CD8-positive, alpha-beta memory T cell (primary cell): ENCODE measurements around the gene GPRC5D. TPM values are rescaled to one million over a fixed set of nuclear protein-coding genes. Genes with fewer than 3 reads are reported as not detected.

ENCODE experiments used
- CTCF ChIA-PET: fragments of 350-600 bp; sonication (Branson Sonifier 250); formaldehyde crosslinking; loops from one replicate; lab custom pipeline; 2021; ENCODE audit warnings: antibody characterized with exemption; lab: Charles Lee
- POLR2A ChIA-PET: fragments of 350-600 bp; sonication (Branson Sonifier 250); formaldehyde crosslinking; loops from one replicate; lab custom pipeline; 2021; ENCODE audit warnings: antibody characterized with exemption; lab: Charles Lee
- DNase-seq, 5 donors: peaks; one replicate each; pipeline versions ENCODE4 v3.0.0 to v3.0.0-alpha.2; 2020 to 2022; ENCODE audit warnings: mixed read lengths in 1 of 5
- H3K27ac ChIP-seq: one replicate; pipeline ENCODE4 v1.7.0; 2013; ENCODE audit warnings: low read depth, mild to moderate bottlenecking, low read length, moderate library complexity
- H3K27me3 ChIP-seq: 2 replicates; pipeline ENCODE4 v1.7.0; 2013; ENCODE audit warnings: low read length, mild to moderate bottlenecking; ENCODE audit not compliant: insufficient read depth, poor library complexity, severe bottlenecking
- H3K36me3 ChIP-seq: 2 replicates; pipeline ENCODE4 v1.7.0; 2013; ENCODE audit warnings: mild to moderate bottlenecking, low read length, moderate library complexity; ENCODE audit not compliant: insufficient read depth
- H3K4me1 ChIP-seq: 2 replicates; pipeline ENCODE4 v1.7.0; 2013; ENCODE audit warnings: mild to moderate bottlenecking, low read length, moderate library complexity; ENCODE audit not compliant: insufficient read depth
- H3K4me3 ChIP-seq: 2 replicates; pipeline ENCODE4 v1.7.0; 2013; ENCODE audit warnings: mild to moderate bottlenecking, low read length
- H3K9me3 ChIP-seq: 2 replicates; pipeline ENCODE4 v1.7.0; 2013; ENCODE audit warnings: mild to moderate bottlenecking, low read length
- H3K27ac Mint-ChIP-seq, 8 donors: one replicate each; pipeline ENCODE4 v1.8.0; 2020 to 2021; ENCODE audit warnings: mixed read lengths in 8 of 8, mild to moderate bottlenecking in 6 of 8, inconsistent platforms in 3 of 8, moderate library complexity in 3 of 8
- H3K27me3 Mint-ChIP-seq, 2 donors: one replicate each; pipeline ENCODE4 v1.8.0; 2020 to 2021; ENCODE audit warnings: mixed read lengths in 2 of 2, mild to moderate bottlenecking in 1 of 2, moderate library complexity in 1 of 2
- H3K36me3 Mint-ChIP-seq, 3 donors: one replicate each; pipeline ENCODE4 v1.8.0; 2020 to 2021; ENCODE audit warnings: mixed read lengths in 3 of 3, inconsistent platforms in 1 of 3, mild to moderate bottlenecking in 1 of 3
- H3K4me1 Mint-ChIP-seq, 3 donors: one replicate each; pipeline ENCODE4 v1.8.0; 2020 to 2021; ENCODE audit warnings: mixed read lengths in 3 of 3, inconsistent platforms in 1 of 3, mild to moderate bottlenecking in 1 of 3
- H3K4me3 Mint-ChIP-seq, 7 donors: one replicate each; pipeline ENCODE4 v1.8.0; 2020 to 2021; ENCODE audit warnings: mixed read lengths in 7 of 7, mild to moderate bottlenecking in 6 of 7, moderate library complexity in 4 of 7, inconsistent platforms in 2 of 7
- H3K9me3 Mint-ChIP-seq, 5 donors: one replicate each; pipeline ENCODE4 v1.8.0; 2020 to 2022; ENCODE audit warnings: mixed read lengths in 5 of 5, mild to moderate bottlenecking in 3 of 5, moderate library complexity in 2 of 5, inconsistent platforms in 1 of 5
- polyA plus RNA-seq: library from polyadenylated mRNA; unstranded; fragments of 300-500 nt; fragmentation: Illumina TruSeq; gene quantifications from one replicate; pipeline ENCODE4 v1.2.3, GENCODE V29; 2021
- total RNA-seq, 2 experiments: library from RNA; stranded (reverse); gene quantifications; one replicate each; pipeline ENCODE4 v1.2.3, GENCODE V29; 2021

GPRC5D gene
- total and polyA plus RNA-seq, 3 experiments from 2014 or later: 0.35 TPM; not detected in 2

GRCh38 chr12:12929696-12930095, 22.3 kb downstream of the GPRC5D start:
- DNase-seq: no peak
- Histone ChIP-seq H3K4me3 (no peak overlapping the region), H3K9me3 (no peaks in the 10 kb centered on the region), H3K36me3 (no peaks in the 10 kb centered on the region), H3K27ac (no peak overlapping the region), H3K4me1 (no peaks in the 10 kb centered on the region), H3K27me3 (no peaks in the 10 kb centered on the region)
- peaks cover 0 to 5% (median 0%) of the 10 kb centered on the region in 3 donors for H3K4me1 Mint-ChIP-seq
- ChIA-PET CTCF (no interaction called here), POLR2A (no interaction called here)
- no peak overlapping the region for H3K27ac Mint-ChIP-seq
- peaks cover 0 to 2% (median 0%) of the 10 kb centered on the region in 5 donors for H3K9me3 Mint-ChIP-seq
- H3K4me3 Mint-ChIP-seq: no peak overlapping the region
- H3K36me3 Mint-ChIP-seq: no peaks in the 10 kb centered on the region
- H3K27me3 Mint-ChIP-seq: peaks cover 2 to 15% of the 10 kb centered on the region in 2 donors

GRCh38 chr12:12927211-12928079, 24.5 kb downstream of the GPRC5D start:
- H3K27ac Mint-ChIP-seq: peak overlapping the region in 2 of 8 donors; percentile 27 to 66
- ChIA-PET CTCF (interaction anchor here (1.2 kb wide), 1 partner anchor 12 kb away, joined by 5 read pairs; no protein-coding TSS in a partner anchor), POLR2A (no interaction called here)
- H3K36me3 ChIP-seq: no peaks in the 10 kb centered on the region
- no peak overlapping the region for H3K4me3 ChIP-seq
- DNase-seq: peak; percentile 8 to 81 (median 51)
- H3K27me3 Mint-ChIP-seq: peaks cover 0 to 15% of the 10 kb centered on the region in 2 donors
- H3K9me3 ChIP-seq: no peaks in the 10 kb centered on the region
- peaks cover 0 to 1% (median 0%) of the 10 kb centered on the region in 3 donors for H3K36me3 Mint-ChIP-seq
- H3K9me3 Mint-ChIP-seq: peaks cover 0 to 2% (median 0%) of the 10 kb centered on the region in 5 donors
- H3K27ac ChIP-seq: peak overlapping the region; percentile 38
- peaks cover 0 to 5% (median 0%) of the 10 kb centered on the region in 3 donors for H3K4me1 Mint-ChIP-seq
- no peaks in the 10 kb centered on the region for H3K4me1 ChIP-seq
- H3K27me3 ChIP-seq: no peaks in the 10 kb centered on the region
- H3K4me3 Mint-ChIP-seq: peak overlapping the region in 4 of 7 donors; percentile 48 to 74 (median 71)

- Histone ChIP-seq H3K4me1 (no peaks in the 10 kb centered on the region), H3K27me3 (no peaks in the 10 kb centered on the region), H3K4me3 (no peak overlapping the region), H3K9me3 (no peaks in the 10 kb centered on the region), H3K27ac (peak overlapping the region; percentile 16), H3K36me3 (no peaks in the 10 kb centered on the region)
- no peak for DNase-seq
- POLR2A ChIA-PET: no interaction called here
- CTCF ChIA-PET: interaction anchor here (1.2 kb wide), 1 partner anchor 11 kb away, joined by 5 read pairs; no protein-coding TSS in a partner anchor
- Mint-ChIP-seq H3K27me3 (peaks cover 0 to 15% of the 10 kb centered on the region in 2 donors), H3K9me3 (peaks cover 0 to 2% (median 0%) of the 10 kb centered on the region in 5 donors), H3K27ac (peak overlapping the region in 1 of 8 donors; percentile 27), H3K4me1 (peaks cover 0 to 5% (median 0%) of the 10 kb centered on the region in 3 donors), H3K4me3 (no peak overlapping the region), H3K36me3 (peaks cover 0 to 1% (median 0%) of the 10 kb centered on the region in 3 donors)
Observed at GRCh38 chr12:12926571-12927071, 25.3 kb downstream of the GPRC5D start.

GRCh38 chr12:12925388-12925787, 26.6 kb downstream of the GPRC5D start:
- DNase-seq: no peak
- CTCF ChIA-PET: no interaction called here
- H3K9me3 Mint-ChIP-seq: peaks cover 0 to 1% (median 0%) of the 10 kb centered on the region in 5 donors
- H3K27me3 ChIP-seq: no peaks in the 10 kb centered on the region
- POLR2A ChIA-PET: no interaction called here
- H3K27me3 Mint-ChIP-seq: peaks cover 0 to 15% of the 10 kb centered on the region in 2 donors
- H3K36me3 Mint-ChIP-seq: peaks cover 0 to 1% (median 0%) of the 10 kb centered on the region in 3 donors
- H3K4me1 Mint-ChIP-seq: peaks cover 0 to 5% (median 0%) of the 10 kb centered on the region in 3 donors
- no peaks in the 10 kb centered on the region for H3K9me3 ChIP-seq
- no peak overlapping the region for H3K27ac Mint-ChIP-seq
- no peak overlapping the region for H3K27ac ChIP-seq
- H3K4me3 ChIP-seq: no peak overlapping the region
- H3K36me3 ChIP-seq: no peaks in the 10 kb centered on the region
- no peaks in the 10 kb centered on the region for H3K4me1 ChIP-seq
- H3K4me3 Mint-ChIP-seq: no peak overlapping the region

GRCh38 chr12:12924169-12924568, 27.8 kb downstream of the GPRC5D start:
- H3K4me3 Mint-ChIP-seq: no peak overlapping the region
- peaks cover 0 to 1% (median 0%) of the 10 kb centered on the region in 3 donors for H3K36me3 Mint-ChIP-seq
- POLR2A ChIA-PET: no interaction called here
- Histone ChIP-seq H3K4me1 (no peaks in the 10 kb centered on the region), H3K36me3 (no peaks in the 10 kb centered on the region), H3K27me3 (no peaks in the 10 kb centered on the region), H3K4me3 (no peak overlapping the region), H3K9me3 (no peaks in the 10 kb centered on the region), H3K27ac (no peak overlapping the region)
- CTCF ChIA-PET: no interaction called here
- H3K27ac Mint-ChIP-seq: no peak overlapping the region
- H3K4me1 Mint-ChIP-seq: peaks cover 0 to 5% (median 0%) of the 10 kb centered on the region in 3 donors
- DNase-seq: no peak
- H3K9me3 Mint-ChIP-seq: no peaks in the 10 kb centered on the region
- H3K27me3 Mint-ChIP-seq: peaks cover 0 to 23% of the 10 kb centered on the region in 2 donors

GRCh38 chr12:12922978-12923377, 29.0 kb downstream of the GPRC5D start:
- Histone ChIP-seq H3K9me3 (no peaks in the 10 kb centered on the region), H3K36me3 (no peaks in the 10 kb centered on the region), H3K27me3 (no peaks in the 10 kb centered on the region), H3K27ac (no peak overlapping the region), H3K4me3 (no peak overlapping the region), H3K4me1 (no peaks in the 10 kb centered on the region)
- Mint-ChIP-seq H3K27ac (no peak overlapping the region), H3K9me3 (no peaks in the 10 kb centered on the region), H3K36me3 (peaks cover 0 to 1% (median 0%) of the 10 kb centered on the region in 3 donors), H3K27me3 (peaks cover 6 to 29% of the 10 kb centered on the region in 2 donors), H3K4me1 (peaks cover 0 to 5% (median 0%) of the 10 kb centered on the region in 3 donors), H3K4me3 (no peak overlapping the region)
- ChIA-PET POLR2A (no interaction called here), CTCF (no interaction called here)
- DNase-seq: no peak

- no peak for DNase-seq
- no peak overlapping the region for H3K27ac Mint-ChIP-seq
- H3K4me1 Mint-ChIP-seq: peaks cover 0 to 3% (median 0%) of the 10 kb centered on the region in 3 donors
- CTCF ChIA-PET: interaction anchor here (1.7 kb wide), 1 partner anchor 290 kb away, joined by 8 read pairs; no protein-coding TSS in a partner anchor
- peaks cover 0 to 1% (median 0%) of the 10 kb centered on the region in 3 donors for H3K36me3 Mint-ChIP-seq
- H3K27me3 ChIP-seq: no peaks in the 10 kb centered on the region
- no peaks in the 10 kb centered on the region for H3K9me3 ChIP-seq
- H3K27me3 Mint-ChIP-seq: peaks cover 6 to 29% of the 10 kb centered on the region in 2 donors
- H3K4me1 ChIP-seq: no peaks in the 10 kb centered on the region
- no peak overlapping the region for H3K4me3 Mint-ChIP-seq
- H3K27ac ChIP-seq: no peak overlapping the region
- POLR2A ChIA-PET: no interaction called here
- H3K36me3 ChIP-seq: no peaks in the 10 kb centered on the region
- H3K9me3 Mint-ChIP-seq: no peaks in the 10 kb centered on the region
- no peak overlapping the region for H3K4me3 ChIP-seq
Observed at GRCh38 chr12:12922191-12922616, 29.8 kb downstream of the GPRC5D start.
